NCI-H1417 treated with DMSO at 0.1 percent for 48 hours (cell line): ENCODE results near the gene PNKD.

Source experiments
- DNase-seq: peaks from one replicate; lab custom pipeline; 2025; lab: John Stamatoyannopoulos, UW

PNKD gene

GRCh38 chr2:218315397-218315796 lies 45.1 kb downstream of the PNKD start:
- no peak for DNase-seq

GRCh38 chr2:218317303-218317630 lies 46.9 kb downstream of the PNKD start:
- DNase-seq: no peak

DNA sequence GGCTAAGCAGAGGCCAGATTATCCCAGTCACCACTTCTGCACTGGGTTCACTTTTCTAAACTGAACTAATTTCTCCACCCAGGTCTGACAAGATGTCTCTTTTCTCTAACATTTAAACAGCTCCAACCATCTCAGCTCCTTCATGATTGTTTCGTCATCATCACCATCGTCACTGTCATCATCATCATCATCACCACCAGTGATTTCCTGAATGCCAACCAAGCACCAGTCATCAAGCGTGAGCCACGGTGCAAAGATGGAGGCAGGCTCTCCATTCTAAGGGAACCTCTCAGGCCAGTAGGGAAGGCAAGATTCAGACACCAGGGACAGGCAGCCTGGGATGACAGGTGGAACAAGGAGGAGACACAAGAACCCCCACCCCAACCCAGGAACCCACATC lies 47.5 kb downstream of the PNKD start:
- no peak for DNase-seq

DNA sequence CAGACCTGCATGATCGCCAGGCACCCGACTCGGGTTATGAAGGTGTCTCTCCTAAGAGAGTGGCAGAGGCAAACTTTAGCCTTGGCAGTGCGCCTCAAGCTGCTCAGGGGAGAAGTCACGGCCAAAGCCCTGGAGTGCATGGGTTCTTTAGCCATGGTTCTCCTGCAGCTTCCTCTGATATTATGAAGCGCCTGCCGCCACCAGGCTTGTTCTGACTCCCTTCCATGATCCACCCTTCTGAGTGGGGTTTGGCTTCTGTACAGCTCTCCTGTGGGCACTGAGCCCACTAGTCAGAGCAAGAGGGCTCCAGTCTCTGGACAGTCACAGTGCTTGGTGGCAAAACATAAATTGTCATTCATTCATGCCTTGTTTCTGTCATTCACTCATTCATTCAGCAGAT lies 47.9 kb downstream of the PNKD start:
- DNase-seq: no peak

DNA sequence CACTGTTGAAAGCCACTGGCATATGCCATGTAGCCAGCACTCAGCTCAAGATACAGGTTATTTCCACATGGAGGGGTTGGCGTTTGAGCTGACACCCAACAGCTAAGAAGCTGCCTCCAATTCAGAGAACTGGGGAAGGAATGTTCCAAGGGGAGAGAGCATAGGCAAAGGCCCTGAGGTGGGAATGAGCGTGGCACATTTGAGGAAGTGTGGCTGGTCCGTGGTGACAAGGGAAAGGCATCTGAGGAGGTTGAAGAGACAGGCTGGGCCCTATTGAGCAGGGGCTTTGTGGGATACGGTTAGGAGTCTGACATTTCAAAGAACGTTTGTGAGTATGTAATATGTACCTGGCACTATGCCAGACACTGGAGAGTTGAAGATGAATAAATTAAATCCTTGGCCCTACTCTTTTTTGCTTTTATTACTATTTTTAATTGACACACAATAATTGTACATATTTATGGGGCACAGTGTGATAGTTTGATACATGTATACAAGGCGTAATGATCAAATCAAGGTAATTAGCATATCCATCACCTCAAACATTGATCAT lies 49.6 kb downstream of the PNKD start:
- DNase-seq: no peak

- DNase-seq: no peak
Observed at GRCh38 chr2:218320704-218321336, 50.5 kb downstream of the PNKD start.

- DNase-seq: peak; percentile 10
Observed at GRCh38 chr2:218322768-218323525, 52.6 kb downstream of the PNKD start.

- DNase-seq: no peak
Observed at GRCh38 chr2:218323526-218324472, 53.5 kb downstream of the PNKD start.

DNA sequence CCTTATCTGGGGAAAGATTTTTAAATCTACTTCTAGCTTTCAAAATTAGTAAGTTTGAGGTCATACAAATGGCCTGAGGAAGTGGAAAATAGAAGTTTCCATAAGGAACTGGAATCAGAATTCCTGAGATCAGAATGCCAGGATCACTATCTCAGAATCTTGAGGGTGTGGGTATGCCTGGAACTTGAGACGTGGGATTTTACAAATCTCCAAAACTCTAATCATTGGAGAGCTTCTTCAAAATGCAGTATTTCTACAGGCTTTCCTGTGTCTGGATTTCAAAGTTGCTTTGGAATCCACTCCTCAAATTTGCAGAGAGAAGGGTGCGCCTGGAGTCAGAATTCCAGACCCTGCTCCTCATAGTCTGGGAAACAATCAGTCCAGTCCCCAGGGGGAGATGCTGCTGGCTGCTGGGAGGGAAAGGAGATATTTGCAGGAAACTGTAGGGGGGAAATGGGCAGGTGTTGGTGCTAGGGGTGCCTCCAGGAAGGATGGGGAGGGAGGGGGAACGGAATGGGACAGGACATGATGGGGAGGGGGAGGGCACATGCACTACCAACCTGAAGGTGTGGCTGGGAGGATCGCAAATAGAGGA lies 55.3 kb downstream of the PNKD start:
- no peak for DNase-seq

DNA sequence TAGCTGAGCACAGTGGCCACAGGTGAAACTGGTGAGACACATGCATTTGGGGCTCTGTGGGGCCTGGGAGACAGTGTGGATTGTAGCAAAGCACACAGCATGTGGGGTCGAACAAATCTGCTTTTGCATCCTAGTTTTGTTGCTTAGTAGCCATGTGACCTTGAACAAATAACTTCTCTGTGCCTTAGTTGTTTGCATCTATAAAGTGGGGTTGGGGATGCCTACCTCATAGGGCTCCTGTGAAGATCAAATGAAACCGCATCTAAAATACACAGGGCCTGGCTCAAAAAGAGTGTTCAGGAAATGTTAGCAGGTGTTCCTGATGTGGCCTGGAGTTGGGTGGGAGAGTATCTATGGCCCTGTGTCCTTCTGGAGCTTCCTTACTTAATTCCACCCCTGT lies 56.0 kb downstream of the PNKD start:
- no peak for DNase-seq

- no peak for DNase-seq
Observed at GRCh38 chr2:218327451-218328210, 57.3 kb downstream of the PNKD start.

DNA sequence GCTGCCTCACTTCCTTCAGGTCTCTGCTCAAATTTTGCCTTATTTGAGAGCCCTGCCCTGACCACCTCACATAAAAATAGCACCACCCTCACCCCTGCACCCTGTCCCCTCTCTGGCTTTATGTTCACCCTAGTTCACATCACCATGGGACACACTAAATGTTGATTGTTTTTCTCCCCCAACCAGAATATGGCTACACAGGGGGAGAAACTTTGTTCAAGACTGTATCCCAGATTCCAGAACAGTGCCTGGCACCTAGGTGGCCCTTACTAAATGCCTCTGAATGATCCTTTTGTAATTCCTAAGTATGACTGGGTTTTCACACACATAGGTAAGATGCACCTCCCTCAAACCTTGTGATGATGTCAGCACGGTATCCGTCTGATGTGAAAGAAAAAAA lies 58.0 kb downstream of the PNKD start:
- DNase-seq: no peak

GRCh38 chr2:218329027-218329825 lies 58.9 kb downstream of the PNKD start:
- no peak for DNase-seq

- DNase-seq: no peak
Observed at GRCh38 chr2:218329826-218330593, 59.7 kb downstream of the PNKD start.

DNA sequence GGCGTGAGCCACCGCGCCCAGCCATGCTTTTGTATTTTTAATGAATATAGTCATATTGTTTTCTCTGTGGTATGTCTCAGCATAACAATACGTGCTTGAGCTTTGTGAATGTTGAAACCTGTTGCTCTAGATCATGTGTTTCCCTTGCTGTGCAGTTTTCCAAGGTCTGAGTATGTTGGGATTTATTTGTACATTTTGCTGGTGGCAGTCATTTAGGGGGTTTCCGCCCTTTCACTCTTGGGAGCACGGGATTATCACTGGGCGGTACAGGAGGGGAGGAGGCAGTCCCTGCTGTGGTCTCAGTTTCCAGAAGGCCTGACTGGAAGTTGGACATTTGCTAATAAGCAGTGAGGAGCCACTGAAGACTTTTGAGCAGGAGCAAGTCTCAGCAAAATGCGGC lies 61.4 kb downstream of the PNKD start:
- no peak for DNase-seq

DNA sequence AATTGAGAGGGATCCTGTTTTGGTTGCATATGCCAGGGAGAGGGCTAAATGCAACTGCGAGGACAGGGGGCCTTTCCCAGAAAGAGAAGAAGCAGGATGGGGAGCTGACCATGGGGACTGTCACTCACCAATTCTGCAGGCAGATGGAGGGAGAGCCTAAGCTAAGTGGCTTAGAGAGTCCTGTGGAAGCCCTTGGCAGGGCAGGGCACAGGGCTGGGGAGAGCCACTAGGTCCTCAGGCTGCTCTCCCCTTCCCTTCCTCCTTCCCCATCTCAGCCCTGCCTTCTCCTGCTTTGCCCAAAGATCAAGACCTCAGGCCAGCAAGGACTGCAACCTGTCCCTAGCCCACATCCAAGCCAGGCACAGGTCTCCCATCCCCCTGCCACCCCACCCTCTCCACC lies 62.0 kb downstream of the PNKD start:
- DNase-seq: no peak

DNA sequence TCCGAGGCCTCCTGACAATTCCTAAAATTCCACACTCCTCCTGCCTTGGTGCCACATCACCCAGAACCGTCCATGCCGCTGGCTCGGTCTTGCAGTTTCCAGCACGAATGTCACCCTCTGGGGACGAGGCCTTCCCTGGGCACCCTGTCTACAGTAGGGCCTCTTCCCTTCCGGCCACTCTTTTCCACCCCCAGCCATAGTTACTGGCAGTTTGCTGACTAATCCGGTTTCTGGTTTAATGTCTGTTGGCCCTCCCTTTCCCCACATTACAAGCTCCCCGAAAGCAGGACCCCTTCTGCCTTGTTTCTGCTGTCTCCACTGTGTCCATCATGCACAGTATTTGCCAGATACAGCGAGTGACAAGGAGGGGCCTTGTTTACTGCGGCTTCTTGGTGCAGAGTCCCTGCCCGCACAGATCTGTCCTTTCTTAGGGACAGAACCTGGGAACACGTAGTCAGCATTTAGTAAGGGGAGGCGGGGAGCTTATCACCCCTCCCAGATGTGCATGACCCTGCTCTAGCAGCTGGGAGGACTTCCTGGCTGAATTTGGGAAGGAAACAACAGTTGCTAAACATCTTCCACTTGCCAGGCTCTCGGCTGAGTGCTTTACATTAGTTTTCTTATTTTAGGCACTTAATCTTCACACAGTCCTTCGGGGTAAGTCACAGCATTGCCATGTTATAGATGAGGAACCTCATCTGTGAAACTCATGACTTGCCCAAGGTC lies 62.8 kb downstream of the PNKD start:
- no peak for DNase-seq

GRCh38 chr2:218334531-218334930 lies 64.2 kb downstream of the PNKD start:
- DNase-seq: no peak

- no peak for DNase-seq
Observed at GRCh38 chr2:218340656-218341055, 70.3 kb downstream of the PNKD start.
